ENCODE results near the gene SCGB1A1.
"Not testable (repeated sequence)": the region's sequence is repeated elsewhere in the genome, so short reads cannot be mapped to it uniquely, and the experiment has no call there.

The SCGB1A1 gene
- total RNA-seq = 0 reads per million in 3 donors

GRCh38 chr11:62418733-62419132, at the start of gene SCGB1A1:
Gene SCGB1A1, plus strand, starts transcription at chr11:62419033. Its CDS starts 63 bp downstream, at chr11:62419096.
- no peaks in the 10 kb centered on the region for H3K9me3 ChIP-seq (ENCODE audit: control insufficient read depth, low read length)
- no peaks in the 10 kb centered on the region for H3K4me1 ChIP-seq (ENCODE audit: control insufficient read depth, insufficient read depth, low read length, poor library complexity, severe bottlenecking)
- no peak within 1 kb of the TSS for H3K4me3 ChIP-seq (ENCODE audit: insufficient read depth, low read depth, low read length, poor library complexity, severe bottlenecking)
- DNase-seq = no peak
- no peaks in the 10 kb centered on the region for H3K27me3 ChIP-seq (replicated peaks; ENCODE audit: control insufficient read depth, insufficient read depth, low read length, poor library complexity, severe bottlenecking)
- no peak within 1 kb of the TSS for H3K27ac ChIP-seq (ENCODE audit: insufficient read depth, low read length, poor library complexity, severe bottlenecking)
- no peaks in the 10 kb centered on the region for H3K36me3 ChIP-seq (ENCODE audit: control insufficient read depth, insufficient read depth, low read length)

DNA sequence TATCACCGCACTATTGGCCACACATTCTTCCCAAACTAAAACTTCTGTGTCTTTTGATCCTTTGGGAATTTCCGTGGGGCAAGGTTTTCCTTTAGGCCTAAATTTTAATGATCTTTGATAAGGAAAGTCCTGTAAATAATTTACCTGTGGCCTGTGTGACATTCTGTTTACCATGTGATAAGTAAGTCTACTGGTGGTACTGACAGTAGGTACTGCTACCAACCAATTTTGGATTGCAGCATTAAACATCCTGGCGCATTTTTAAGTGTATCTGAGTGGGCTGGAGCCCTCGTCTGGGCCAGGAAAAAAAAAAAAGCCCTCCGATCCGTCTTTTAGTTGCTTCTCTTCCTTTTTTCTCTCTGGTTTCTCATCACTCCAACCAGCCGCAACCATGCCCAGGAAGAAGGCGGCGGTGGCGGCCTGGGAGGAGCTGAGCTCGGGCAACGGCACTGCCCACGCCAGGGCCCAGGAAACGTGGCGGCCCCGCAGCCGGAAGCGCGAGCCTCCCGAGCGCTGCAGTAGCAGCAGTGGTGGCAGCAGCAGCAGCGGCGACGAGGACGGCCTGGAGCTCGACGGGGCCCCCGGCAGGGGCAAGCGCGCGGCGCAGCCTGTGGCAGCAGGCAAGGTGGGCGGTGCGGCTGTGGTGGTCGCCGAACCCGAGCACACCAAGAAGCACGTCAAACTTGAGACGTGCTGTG, 47.9 kb upstream of the SCGB1A1 start:
- peak; percentile 13 to 31 (median 18) for DNase-seq
- Histone ChIP-seq H3K4me1 (ENCODE audit: control insufficient read depth, insufficient read depth, low read length, poor library complexity, severe bottlenecking) (no peaks in the 10 kb centered on the region), H3K36me3 (ENCODE audit: control insufficient read depth, insufficient read depth, low read length) (no peaks in the 10 kb centered on the region), H3K27me3 (replicated peaks; ENCODE audit: control insufficient read depth, insufficient read depth, low read length, poor library complexity, severe bottlenecking) (no peaks in the 10 kb centered on the region), H3K27ac (ENCODE audit: insufficient read depth, low read length, poor library complexity, severe bottlenecking) (no peak overlapping the region), H3K9me3 (ENCODE audit: control insufficient read depth, low read length) (no peaks in the 10 kb centered on the region), H3K4me3 (ENCODE audit: insufficient read depth, low read depth, low read length, poor library complexity, severe bottlenecking) (no peak overlapping the region)

DNA sequence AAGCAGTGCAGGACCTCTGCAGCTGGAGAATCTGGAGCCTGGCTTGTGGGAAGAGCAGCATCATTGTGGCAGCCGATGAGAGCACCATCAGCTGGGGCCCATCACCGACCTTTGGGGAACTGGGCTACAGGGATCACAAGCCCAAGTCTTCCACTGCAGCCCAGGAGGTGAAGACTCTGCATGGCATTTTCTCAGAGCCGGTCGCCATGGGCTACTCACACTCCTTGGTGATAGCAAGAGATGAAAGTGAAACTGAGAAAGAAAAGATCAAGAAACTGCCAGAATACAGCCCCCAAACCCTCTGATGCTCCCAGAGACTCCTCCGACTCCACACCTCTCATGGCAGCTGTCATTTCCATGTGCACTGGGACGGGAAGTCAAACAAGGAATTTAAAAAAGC, 46.0 kb upstream of the SCGB1A1 start:
- H3K9me3 ChIP-seq (ENCODE audit: control insufficient read depth, low read length) = no peaks in the 10 kb centered on the region
- no peak overlapping the region for H3K4me3 ChIP-seq (ENCODE audit: insufficient read depth, low read depth, low read length, poor library complexity, severe bottlenecking)
- no peak overlapping the region for H3K27ac ChIP-seq (ENCODE audit: insufficient read depth, low read length, poor library complexity, severe bottlenecking)
- H3K36me3 ChIP-seq (ENCODE audit: control insufficient read depth, insufficient read depth, low read length) = no peaks in the 10 kb centered on the region
- no peaks in the 10 kb centered on the region for H3K27me3 ChIP-seq (replicated peaks; ENCODE audit: control insufficient read depth, insufficient read depth, low read length, poor library complexity, severe bottlenecking)
- DNase-seq = no peak
- no peaks in the 10 kb centered on the region for H3K4me1 ChIP-seq (ENCODE audit: control insufficient read depth, insufficient read depth, low read length, poor library complexity, severe bottlenecking)

DNA sequence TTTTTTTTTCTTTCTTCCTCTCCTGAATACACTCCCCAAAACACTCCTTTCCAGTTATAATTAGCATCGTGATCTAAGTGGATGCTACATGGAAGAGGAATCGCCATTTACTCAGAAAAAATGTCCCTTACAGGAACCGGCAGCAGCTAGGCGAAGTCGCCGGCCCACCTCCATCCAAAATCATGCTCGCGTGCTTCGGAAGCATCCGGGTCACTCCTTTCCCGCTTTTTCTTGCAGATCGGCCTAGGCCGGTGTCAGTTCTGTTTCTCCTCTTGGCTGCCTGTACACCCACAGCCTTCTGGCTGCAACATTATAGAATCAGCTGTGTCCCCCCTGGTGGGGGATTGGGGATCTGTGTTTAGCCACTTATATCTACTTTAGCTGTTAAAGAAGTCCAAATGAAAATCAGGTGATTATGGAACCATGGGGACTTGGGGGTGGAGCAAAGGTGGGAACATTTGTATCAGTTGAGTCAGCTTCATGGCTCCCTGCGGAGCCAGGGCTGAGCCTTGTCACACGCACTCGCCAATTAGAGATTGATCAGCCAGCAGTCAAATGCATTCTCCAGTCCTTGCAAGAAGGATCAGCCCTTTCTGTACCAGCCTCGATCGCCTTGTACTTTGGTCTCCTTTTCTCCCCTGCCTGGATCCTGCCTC, 45.2 kb upstream of the SCGB1A1 start:
- no peaks in the 10 kb centered on the region for H3K9me3 ChIP-seq (ENCODE audit: control insufficient read depth, low read length)

GRCh38 chr11:62374801-62375200, 44.0 kb upstream of the SCGB1A1 start:
- no peaks in the 10 kb centered on the region for H3K9me3 ChIP-seq (ENCODE audit: control insufficient read depth, low read length)
- H3K27ac ChIP-seq (ENCODE audit: insufficient read depth, low read length, poor library complexity, severe bottlenecking) = no peak overlapping the region
- no peak overlapping the region for H3K4me3 ChIP-seq (ENCODE audit: insufficient read depth, low read depth, low read length, poor library complexity, severe bottlenecking)
- DNase-seq = no peak
- no peaks in the 10 kb centered on the region for H3K27me3 ChIP-seq (replicated peaks; ENCODE audit: control insufficient read depth, insufficient read depth, low read length, poor library complexity, severe bottlenecking)
- no peaks in the 10 kb centered on the region for H3K36me3 ChIP-seq (ENCODE audit: control insufficient read depth, insufficient read depth, low read length)
- H3K4me1 ChIP-seq (ENCODE audit: control insufficient read depth, insufficient read depth, low read length, poor library complexity, severe bottlenecking) = no peaks in the 10 kb centered on the region

More for the DNA sequence above, 45.2 kb upstream of the SCGB1A1 start:
- Histone ChIP-seq H3K36me3 (ENCODE audit: control insufficient read depth, insufficient read depth, low read length) (no peaks in the 10 kb centered on the region), H3K4me1 (ENCODE audit: control insufficient read depth, insufficient read depth, low read length, poor library complexity, severe bottlenecking) (no peaks in the 10 kb centered on the region), H3K27ac (ENCODE audit: insufficient read depth, low read length, poor library complexity, severe bottlenecking) (no peak overlapping the region), H3K27me3 (replicated peaks; ENCODE audit: control insufficient read depth, insufficient read depth, low read length, poor library complexity, severe bottlenecking) (no peaks in the 10 kb centered on the region), H3K4me3 (ENCODE audit: insufficient read depth, low read depth, low read length, poor library complexity, severe bottlenecking) (no peak overlapping the region)
- DNase-seq = no peak

- not testable (repeated sequence) for H3K36me3 ChIP-seq (ENCODE audit: control insufficient read depth, insufficient read depth, low read length); H3K9me3 ChIP-seq (ENCODE audit: control insufficient read depth, low read length); H3K4me1 ChIP-seq (ENCODE audit: control insufficient read depth, insufficient read depth, low read length, poor library complexity, severe bottlenecking); H3K27ac ChIP-seq (ENCODE audit: insufficient read depth, low read length, poor library complexity, severe bottlenecking); H3K27me3 ChIP-seq (replicated peaks; ENCODE audit: control insufficient read depth, insufficient read depth, low read length, poor library complexity, severe bottlenecking); H3K4me3 ChIP-seq (ENCODE audit: insufficient read depth, low read depth, low read length, poor library complexity, severe bottlenecking)
- DNase-seq = peak in 1 of 3 donors; percentile 11
Measured at GRCh38 chr11:62378459-62379063, 40.3 kb upstream of the SCGB1A1 start.

DNA sequence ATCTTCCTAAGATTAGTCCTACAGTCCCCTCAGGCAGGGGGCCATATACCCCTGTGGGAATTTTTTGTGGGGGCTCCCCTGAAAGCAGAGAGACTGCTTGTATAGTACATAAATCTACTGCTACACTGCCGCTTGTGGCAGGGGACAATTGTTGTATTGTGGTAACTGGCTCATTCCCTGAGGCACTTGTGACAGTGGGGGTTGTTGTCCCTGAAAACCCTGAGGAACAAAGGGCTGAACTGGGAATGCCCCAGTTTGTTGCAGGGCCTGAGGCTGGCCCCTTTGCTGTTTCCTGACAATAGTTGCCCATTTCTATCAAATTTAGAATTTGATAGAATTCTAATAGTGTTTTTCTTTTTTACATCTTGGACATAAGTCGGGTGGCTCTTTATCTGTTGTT, 39.2 kb upstream of the SCGB1A1 start:
- not testable (repeated sequence) for H3K9me3 ChIP-seq (ENCODE audit: control insufficient read depth, low read length); H3K27me3 ChIP-seq (replicated peaks; ENCODE audit: control insufficient read depth, insufficient read depth, low read length, poor library complexity, severe bottlenecking); H3K4me3 ChIP-seq (ENCODE audit: insufficient read depth, low read depth, low read length, poor library complexity, severe bottlenecking); H3K27ac ChIP-seq (ENCODE audit: insufficient read depth, low read length, poor library complexity, severe bottlenecking); H3K4me1 ChIP-seq (ENCODE audit: control insufficient read depth, insufficient read depth, low read length, poor library complexity, severe bottlenecking); DNase-seq; H3K36me3 ChIP-seq (ENCODE audit: control insufficient read depth, insufficient read depth, low read length)

DNA sequence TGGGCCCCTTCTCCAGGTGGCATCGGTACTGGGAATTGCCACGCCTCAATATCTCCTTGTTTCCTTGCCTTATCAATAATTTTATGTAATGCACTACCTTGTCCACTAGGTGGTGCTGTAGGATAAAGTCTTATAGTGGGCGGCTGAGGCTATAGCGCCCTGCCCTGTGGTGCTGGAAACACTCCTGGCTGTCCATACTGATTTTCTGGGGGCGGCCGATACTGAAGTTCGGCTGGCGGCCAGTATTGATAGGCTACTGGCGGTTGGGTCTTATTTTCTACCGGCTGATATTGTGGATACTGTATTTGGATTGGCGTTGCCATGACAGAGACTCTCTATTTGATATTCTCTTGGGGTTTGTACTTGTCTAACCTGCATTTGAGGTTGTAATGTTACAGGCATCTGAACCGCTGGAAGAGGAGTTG, 38.0 kb upstream of the SCGB1A1 start:
- H3K9me3 ChIP-seq (ENCODE audit: control insufficient read depth, low read length); H3K4me3 ChIP-seq (ENCODE audit: insufficient read depth, low read depth, low read length, poor library complexity, severe bottlenecking); H3K27me3 ChIP-seq (replicated peaks; ENCODE audit: control insufficient read depth, insufficient read depth, low read length, poor library complexity, severe bottlenecking); H3K4me1 ChIP-seq (ENCODE audit: control insufficient read depth, insufficient read depth, low read length, poor library complexity, severe bottlenecking); H3K27ac ChIP-seq (ENCODE audit: insufficient read depth, low read length, poor library complexity, severe bottlenecking); H3K36me3 ChIP-seq (ENCODE audit: control insufficient read depth, insufficient read depth, low read length): not testable (repeated sequence)
- peak; percentile 8 to 34 (median 19) for DNase-seq

GRCh38 chr11:62383822-62384221, 35.0 kb upstream of the SCGB1A1 start:
- H3K4me3 ChIP-seq (ENCODE audit: insufficient read depth, low read depth, low read length, poor library complexity, severe bottlenecking) = no peak overlapping the region
- H3K27me3 ChIP-seq (replicated peaks; ENCODE audit: control insufficient read depth, insufficient read depth, low read length, poor library complexity, severe bottlenecking) = no peaks in the 10 kb centered on the region
- H3K9me3 ChIP-seq (ENCODE audit: control insufficient read depth, low read length) = no peaks in the 10 kb centered on the region
- H3K4me1 ChIP-seq (ENCODE audit: control insufficient read depth, insufficient read depth, low read length, poor library complexity, severe bottlenecking) = peaks cover 5% of the 10 kb centered on the region
- H3K27ac ChIP-seq (ENCODE audit: insufficient read depth, low read length, poor library complexity, severe bottlenecking) = no peak overlapping the region
- DNase-seq = no peak
- no peaks in the 10 kb centered on the region for H3K36me3 ChIP-seq (ENCODE audit: control insufficient read depth, insufficient read depth, low read length)

DNA sequence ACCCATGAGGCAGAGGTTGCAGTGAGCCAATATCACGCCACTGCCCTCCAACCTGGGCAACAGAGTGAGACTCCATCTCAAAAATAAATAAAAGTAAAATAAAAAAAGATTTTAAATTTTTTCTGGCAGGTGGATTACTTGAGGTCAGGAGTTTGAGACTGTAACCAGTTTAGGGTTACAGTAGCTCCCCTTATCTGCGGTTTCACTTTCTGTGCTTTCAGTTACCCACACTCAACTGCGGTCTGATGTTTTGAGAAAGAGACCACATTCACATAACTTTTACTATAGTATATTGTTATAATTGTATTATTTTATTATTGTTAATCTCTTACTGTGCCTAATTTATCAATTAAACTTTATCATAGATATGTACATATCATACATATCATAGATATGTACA, 32.8 kb upstream of the SCGB1A1 start:
- not testable (repeated sequence) for H3K27me3 ChIP-seq (replicated peaks; ENCODE audit: control insufficient read depth, insufficient read depth, low read length, poor library complexity, severe bottlenecking); H3K9me3 ChIP-seq (ENCODE audit: control insufficient read depth, low read length); DNase-seq; H3K4me1 ChIP-seq (ENCODE audit: control insufficient read depth, insufficient read depth, low read length, poor library complexity, severe bottlenecking); H3K36me3 ChIP-seq (ENCODE audit: control insufficient read depth, insufficient read depth, low read length); H3K4me3 ChIP-seq (ENCODE audit: insufficient read depth, low read depth, low read length, poor library complexity, severe bottlenecking); H3K27ac ChIP-seq (ENCODE audit: insufficient read depth, low read length, poor library complexity, severe bottlenecking)

All from effector memory CD4-positive, alpha-beta T cell (primary cell).